HepG2 (cell line): Measurements from ENCODE around the gene SPAG4. TPM values are rescaled to one million over a fixed set of nuclear protein-coding genes. Genes with fewer than 3 reads are reported as not detected.

ENCODE experiments used
- AGO2 ChIP-seq: fragments of 200-400 bp; formaldehyde crosslinking; optimal IDR thresholded peaks from 2 replicates; pipeline ENCODE3; 2017; ENCODE audit warnings: mild to moderate bottlenecking, low read depth, low read length, moderate library complexity
- ASH2L ChIP-seq: fragments of 300-600, 200-600 bp; sonication (generic); IDR thresholded peaks from 2 replicates; pipeline ENCODE4 v1.7.0; 2017; ENCODE audit warnings: low read depth, mild to moderate bottlenecking, moderate library complexity, mixed read lengths, low read length; ENCODE audit not compliant: insufficient read length
- ATAD3A ChIP-seq: sonication (generic); formaldehyde crosslinking; IDR thresholded peaks from 2 replicates; pipeline ENCODE4 v1.4.0; 2020; ENCODE audit warnings: missing genetic modification reagents
- BRCA1 ChIP-seq: sonication (generic); formaldehyde crosslinking; IDR thresholded peaks from 2 replicates; pipeline ENCODE4 v1.4.0; 2020; ENCODE audit warnings: missing genetic modification reagents
- FOXO4 ChIP-seq: sonication (generic); formaldehyde crosslinking; conservative IDR thresholded peaks from 2 replicates; pipeline ENCODE4 v1.8.1; 2023; ENCODE audit warnings: missing genetic modification reagents
- HNF4G ChIP-seq, 2 experiments: sonication (generic) in 1 of 2; formaldehyde crosslinking in 1 of 2; IDR thresholded peaks; 2 replicates each; pipeline versions ENCODE4 v1.4.0 to v1.6.1; 2011 to 2020; ENCODE audit warnings: borderline replicate concordance in 2 of 2, low read depth in 2 of 2, mild to moderate bottlenecking in 2 of 2, low read length in 1 of 2, missing genetic modification reagents in 1 of 2, moderate library complexity in 1 of 2
- HNRNPL ChIP-seq: fragments of 200-400 bp; formaldehyde crosslinking; IDR thresholded peaks from 2 replicates; pipeline ENCODE4 v1.6.1; 2017; ENCODE audit warnings: mild to moderate bottlenecking, low read depth, low read length
- NFIB ChIP-seq: sonication (generic); formaldehyde crosslinking; IDR thresholded peaks from 2 replicates; pipeline ENCODE4 v1.9.0; 2021; ENCODE audit warnings: missing genetic modification reagents, mild to moderate bottlenecking, borderline replicate concordance
- NR0B2 ChIP-seq: sonication (generic); formaldehyde crosslinking; IDR thresholded peaks from 2 replicates; pipeline ENCODE4 v1.4.0; 2020; ENCODE audit warnings: mild to moderate bottlenecking, missing genetic modification reagents
- NRL ChIP-seq: sonication (generic); formaldehyde crosslinking; IDR thresholded peaks from 2 replicates; pipeline ENCODE4 v1.5.0; 2020; ENCODE audit warnings: missing genetic modification reagents, mild to moderate bottlenecking, moderate library complexity, borderline replicate concordance
- PAX8 ChIP-seq: sonication (generic); formaldehyde crosslinking; IDR thresholded peaks from 2 replicates; pipeline ENCODE4 v1.8.0; 2022; ENCODE audit warnings: mild to moderate bottlenecking, missing genetic modification reagents, borderline replicate concordance
- POLR2A ChIP-seq, 2 experiments: IDR thresholded peaks; 2 replicates each; pipeline ENCODE4 v1.6.1; 2011; ENCODE audit warnings: low read depth in 2 of 2, low read length in 2 of 2, mild to moderate bottlenecking in 1 of 2, moderate library complexity in 1 of 2; ENCODE audit not compliant: insufficient read depth in 1 of 2
- POLR2G ChIP-seq: fragments of 200-400 bp; formaldehyde crosslinking; IDR thresholded peaks from 2 replicates; pipeline ENCODE4 v1.6.1; 2018; ENCODE audit warnings: mild to moderate bottlenecking, low read depth, low read length, moderate library complexity
- RAD51 ChIP-seq: fragments of 450-650 bp; IDR thresholded peaks from 2 replicates; pipeline ENCODE4 v1.6.1; 2016; ENCODE audit warnings: borderline replicate concordance
- SAP130 ChIP-seq: IDR thresholded peaks from 2 replicates; pipeline ENCODE4 v1.6.1; 2016; ENCODE audit warnings: low read depth
- ZNF354B ChIP-seq: sonication (generic); formaldehyde crosslinking; IDR thresholded peaks from 2 replicates; pipeline ENCODE4 v1.8.0; 2022; ENCODE audit warnings: mild to moderate bottlenecking, missing genetic modification reagents
- ZNF564 ChIP-seq: sonication (generic); formaldehyde crosslinking; IDR thresholded peaks from 2 replicates; pipeline ENCODE4 v1.8.1; 2023; ENCODE audit warnings: mild to moderate bottlenecking, missing genetic modification reagents
- ZNF687 ChIP-seq: sonication (generic); formaldehyde crosslinking; IDR thresholded peaks from 2 replicates; pipeline ENCODE4 v1.5.1; 2020; ENCODE audit warnings: mild to moderate bottlenecking, missing genetic modification reagents, moderate library complexity
- ZNF883 ChIP-seq: sonication (generic); formaldehyde crosslinking; IDR thresholded peaks from 2 replicates; pipeline ENCODE4 v1.5.1; 2020; ENCODE audit warnings: mild to moderate bottlenecking, missing genetic modification reagents; ENCODE audit errors: not compliant biosample characterization
- polyA plus RNA-seq, 8 experiments: library from polyadenylated mRNA; depleted of rRNA in 3 of 8; stranded (reverse) in 7 of 8; unstranded in 1 of 8; fragments of >200 nt; fragmentation: Illumina TruSeq in 4 of 8; extraction: Trizol in 4 of 8; gene quantifications; 2 replicates each; pipeline versions ENCODE4 v1.2.1 to v1.2.3, GENCODE V29; 2011 to 2016; ENCODE audit warnings: low read depth in 4 of 8, missing spikeins in 1 of 8, mixed read lengths in 1 of 8; ENCODE audit not compliant: insufficient read depth in 1 of 8
- total RNA-seq, 5 experiments: library from RNA; depleted of rRNA; stranded (reverse); fragments of >200 nt; fragmentation: Illumina TruSeq; extraction: Trizol; gene quantifications; 2 replicates each; pipeline ENCODE4 v1.2.3, GENCODE V29; 2016; ENCODE audit warnings: low read depth in 1 of 5
- TF ChIP-seq, protein P1 (sequence below): sonication (generic); formaldehyde crosslinking; IDR thresholded peaks from 2 replicates; pipeline ENCODE4 v1.4.0; 2020; ENCODE audit warnings: missing genetic modification reagents

The SPAG4 gene
- total and polyA plus RNA-seq, 2 of the 13 experiments (the other 11 are each of a cell fraction or from before 2014, with no cell fraction given): 5.8 to 137 TPM

DNA sequence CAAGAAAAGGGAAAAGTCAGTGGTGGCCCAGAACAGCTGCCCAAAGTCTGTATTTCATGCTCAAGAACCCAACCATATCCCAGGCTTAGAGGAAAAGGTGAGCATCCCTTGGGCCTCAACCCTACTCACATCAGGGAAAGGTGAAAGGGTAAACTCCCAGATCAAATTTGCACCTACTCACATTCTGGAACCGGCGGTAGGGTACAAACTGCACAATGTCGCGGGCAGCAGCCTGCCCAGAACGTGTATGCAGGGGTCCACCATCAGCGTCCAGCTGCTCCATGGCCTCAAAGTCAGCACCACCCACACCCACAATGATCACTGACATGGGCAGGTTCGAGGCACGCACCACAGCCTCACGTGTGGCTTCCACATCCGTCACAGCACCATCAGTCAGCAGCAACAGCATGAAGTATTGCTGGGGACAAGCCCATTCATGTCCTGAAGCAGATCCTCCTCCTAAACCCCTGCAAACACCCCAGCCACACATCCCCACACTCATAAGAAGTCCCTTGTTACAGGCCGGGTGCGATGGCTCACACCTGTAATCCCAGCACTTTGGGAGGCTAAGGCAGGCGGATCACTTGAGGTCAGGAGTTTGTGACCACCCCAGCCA is 10.9 kb downstream of the SPAG4 start (continued):
- peak; percentile 64; the same call in 1 of the 2 replicates for TF ChIP-seq NRL
- TF ChIP-seq POLR2G: peak; percentile 18; the same call in 1 of the 2 replicates
- no peak for TF ChIP-seq NFIB (CRISPR knock-in tag)
- TF ChIP-seq ZNF883 (CRISPR knock-in tag): no peak
- TF ChIP-seq ZNF564: no peak
- TF ChIP-seq SAP130 (CRISPR knock-in tag): no peak
- no peak for TF ChIP-seq NR0B2 (CRISPR knock-in tag)
- 0 out of 4 replicates have a peak, but pooled peaks of 1 of the 2 experiments have one; percentile 42 for TF ChIP-seq POLR2A (IDR thresholded peaks at IDR 0.05; ENCODE audit: insufficient read depth in 1 of 2, low read depth in 2 of 2, low read length in 2 of 2)
- 0 out of 2 replicates have a peak, but pooled peaks have one; percentile 61 for TF ChIP-seq FOXO4 (CRISPR knock-in tag)
- 0 out of 2 replicates have a peak, but pooled peaks have one; percentile 45 for TF ChIP-seq ZNF354B (CRISPR knock-in tag)
- no peak for TF ChIP-seq HNF4G (IDR thresholded peaks at IDR 0.05; ENCODE audit: borderline replicate concordance, low read depth, low read length)
- no peak for TF ChIP-seq HNF4G (CRISPR knock-in tag; IDR thresholded peaks at IDR 0.05; ENCODE audit: borderline replicate concordance, low read depth)
- TF ChIP-seq BRCA1 (CRISPR knock-in tag): no peak
- TF ChIP-seq PAX8 (CRISPR knock-in tag): no peak
- peak; percentile 56 for TF ChIP-seq AGO2
- peak; percentile 35 for TF ChIP-seq ZNF687 (CRISPR knock-in tag)
- TF ChIP-seq, protein P1, sequence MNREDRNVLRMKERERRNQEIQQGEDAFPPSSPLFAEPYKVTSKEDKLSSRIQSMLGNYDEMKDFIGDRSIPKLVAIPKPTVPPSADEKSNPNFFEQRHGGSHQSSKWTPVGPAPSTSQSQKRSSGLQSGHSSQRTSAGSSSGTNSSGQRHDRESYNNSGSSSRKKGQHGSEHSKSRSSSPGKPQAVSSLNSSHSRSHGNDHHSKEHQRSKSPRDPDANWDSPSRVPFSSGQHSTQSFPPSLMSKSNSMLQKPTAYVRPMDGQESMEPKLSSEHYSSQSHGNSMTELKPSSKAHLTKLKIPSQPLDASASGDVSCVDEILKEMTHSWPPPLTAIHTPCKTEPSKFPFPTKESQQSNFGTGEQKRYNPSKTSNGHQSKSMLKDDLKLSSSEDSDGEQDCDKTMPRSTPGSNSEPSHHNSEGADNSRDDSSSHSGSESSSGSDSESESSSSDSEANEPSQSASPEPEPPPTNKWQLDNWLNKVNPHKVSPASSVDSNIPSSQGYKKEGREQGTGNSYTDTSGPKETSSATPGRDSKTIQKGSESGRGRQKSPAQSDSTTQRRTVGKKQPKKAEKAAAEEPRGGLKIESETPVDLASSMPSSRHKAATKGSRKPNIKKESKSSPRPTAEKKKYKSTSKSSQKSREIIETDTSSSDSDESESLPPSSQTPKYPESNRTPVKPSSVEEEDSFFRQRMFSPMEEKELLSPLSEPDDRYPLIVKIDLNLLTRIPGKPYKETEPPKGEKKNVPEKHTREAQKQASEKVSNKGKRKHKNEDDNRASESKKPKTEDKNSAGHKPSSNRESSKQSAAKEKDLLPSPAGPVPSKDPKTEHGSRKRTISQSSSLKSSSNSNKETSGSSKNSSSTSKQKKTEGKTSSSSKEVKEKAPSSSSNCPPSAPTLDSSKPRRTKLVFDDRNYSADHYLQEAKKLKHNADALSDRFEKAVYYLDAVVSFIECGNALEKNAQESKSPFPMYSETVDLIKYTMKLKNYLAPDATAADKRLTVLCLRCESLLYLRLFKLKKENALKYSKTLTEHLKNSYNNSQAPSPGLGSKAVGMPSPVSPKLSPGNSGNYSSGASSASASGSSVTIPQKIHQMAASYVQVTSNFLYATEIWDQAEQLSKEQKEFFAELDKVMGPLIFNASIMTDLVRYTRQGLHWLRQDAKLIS (CRISPR knock-in tag): no peak
- no peak for TF ChIP-seq HNRNPL
- no peak for TF ChIP-seq RAD51
- no peak for TF ChIP-seq ASH2L
- no peak for TF ChIP-seq ATAD3A (CRISPR knock-in tag)
